HG03442 (cell line): ENCODE data around the gene PTPRJ.
"Not testable (repeated sequence)": the region's sequence is repeated elsewhere in the genome, so short reads cannot be mapped to it uniquely, and the experiment has no call there.

ENCODE experiments used
- ATAC-seq: cut with Tn5 transposase; IDR thresholded peaks from one replicate; pipeline ENCODE4 v1.9.1; 2021; ENCODE audit warnings: mild to moderate bottlenecking, moderate library complexity; ENCODE audit not compliant: unreplicated experiment

The PTPRJ gene

GRCh38 chr11:48190906-48191654 lies 210.7 kb downstream of the PTPRJ start:
- not testable (repeated sequence) for ATAC-seq

- no peak for ATAC-seq
Observed at GRCh38 chr11:48193876-48194275, 213.5 kb downstream of the PTPRJ start.

GRCh38 chr11:48207881-48208280 lies 227.5 kb downstream of the PTPRJ start:
- ATAC-seq: no peak

- no peak for ATAC-seq
Observed at GRCh38 chr11:48210052-48210451, 229.7 kb downstream of the PTPRJ start.

GRCh38 chr11:48216510-48216909 lies 236.2 kb downstream of the PTPRJ start, which contains the start of gene OR4B1:
Gene OR4B1 (plus strand): TSS chr11:48216810. CDS start chr11:48216810, 0 bp downstream.
- ATAC-seq: no peak
